GM12875 (cell line): ENCODE measurements around the gene ZNF525.
A peak's percentile ranks its signal among the peaks of the same experiment; 100 is the strongest.
"Not testable (repeated sequence)": the region's sequence is repeated elsewhere in the genome, so short reads cannot be mapped to it uniquely, and the experiment has no call there.

Experiments used
- H3K4me3 ChIP-seq: one replicate; pipeline ENCODE4 v1.5.1; 2011; ENCODE audit warnings: low read depth, low read length, control low read depth
- TF ChIP-seq, protein P1 (sequence below): IDR thresholded peaks from 2 replicates; pipeline ENCODE4 v1.5.1; 2011; ENCODE audit warnings: low read depth, mild to moderate bottlenecking, control low read depth, inconsistent platforms, low read length, moderate library complexity, borderline replicate concordance; ENCODE audit not compliant: insufficient read depth

The ZNF525 gene

DNA sequence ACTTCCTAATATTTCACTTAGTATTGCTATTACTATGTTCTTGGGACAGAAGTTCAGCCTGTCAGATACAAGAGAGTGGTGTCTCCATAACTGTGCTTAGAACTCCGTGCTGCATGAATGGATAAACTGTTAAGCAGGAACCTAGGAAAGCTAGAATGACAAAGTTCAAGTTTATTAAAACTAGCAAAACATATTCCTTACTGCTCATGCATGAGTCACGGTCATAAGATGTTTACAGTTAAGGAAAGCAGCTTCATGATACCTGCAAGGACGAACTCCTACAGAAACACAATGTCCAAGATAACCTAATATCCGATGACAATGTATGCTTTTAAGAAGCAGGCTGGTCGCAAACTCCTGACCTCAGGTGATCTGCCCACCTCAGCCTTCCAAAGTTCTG is 23.4 kb downstream of the ZNF525 start:
- no peak overlapping the region for H3K4me3 ChIP-seq
- TF ChIP-seq, protein P1, sequence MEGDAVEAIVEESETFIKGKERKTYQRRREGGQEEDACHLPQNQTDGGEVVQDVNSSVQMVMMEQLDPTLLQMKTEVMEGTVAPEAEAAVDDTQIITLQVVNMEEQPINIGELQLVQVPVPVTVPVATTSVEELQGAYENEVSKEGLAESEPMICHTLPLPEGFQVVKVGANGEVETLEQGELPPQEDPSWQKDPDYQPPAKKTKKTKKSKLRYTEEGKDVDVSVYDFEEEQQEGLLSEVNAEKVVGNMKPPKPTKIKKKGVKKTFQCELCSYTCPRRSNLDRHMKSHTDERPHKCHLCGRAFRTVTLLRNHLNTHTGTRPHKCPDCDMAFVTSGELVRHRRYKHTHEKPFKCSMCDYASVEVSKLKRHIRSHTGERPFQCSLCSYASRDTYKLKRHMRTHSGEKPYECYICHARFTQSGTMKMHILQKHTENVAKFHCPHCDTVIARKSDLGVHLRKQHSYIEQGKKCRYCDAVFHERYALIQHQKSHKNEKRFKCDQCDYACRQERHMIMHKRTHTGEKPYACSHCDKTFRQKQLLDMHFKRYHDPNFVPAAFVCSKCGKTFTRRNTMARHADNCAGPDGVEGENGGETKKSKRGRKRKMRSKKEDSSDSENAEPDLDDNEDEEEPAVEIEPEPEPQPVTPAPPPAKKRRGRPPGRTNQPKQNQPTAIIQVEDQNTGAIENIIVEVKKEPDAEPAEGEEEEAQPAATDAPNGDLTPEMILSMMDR = no peak

DNA sequence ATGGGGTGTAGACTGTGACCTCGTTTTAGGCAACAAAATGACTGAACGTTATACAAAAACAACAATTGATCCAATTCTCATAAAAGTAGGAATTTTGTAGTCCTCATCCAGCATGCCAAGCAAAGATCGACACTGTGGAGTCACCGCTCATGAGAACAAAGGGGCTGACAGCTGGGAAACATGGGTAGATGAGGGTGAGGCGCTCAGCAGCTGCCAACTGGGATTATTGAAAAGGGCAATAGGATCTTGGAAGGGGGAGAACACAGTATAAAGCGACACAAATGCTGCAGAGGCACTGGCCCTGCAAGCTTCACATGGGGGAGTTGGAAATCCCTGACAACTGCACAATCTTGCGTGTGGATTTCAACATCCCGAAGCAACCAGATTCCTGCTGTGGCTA is 24.1 kb downstream of the ZNF525 start:
- H3K4me3 ChIP-seq = no peak overlapping the region
- TF ChIP-seq, protein P1 = no peak

DNA sequence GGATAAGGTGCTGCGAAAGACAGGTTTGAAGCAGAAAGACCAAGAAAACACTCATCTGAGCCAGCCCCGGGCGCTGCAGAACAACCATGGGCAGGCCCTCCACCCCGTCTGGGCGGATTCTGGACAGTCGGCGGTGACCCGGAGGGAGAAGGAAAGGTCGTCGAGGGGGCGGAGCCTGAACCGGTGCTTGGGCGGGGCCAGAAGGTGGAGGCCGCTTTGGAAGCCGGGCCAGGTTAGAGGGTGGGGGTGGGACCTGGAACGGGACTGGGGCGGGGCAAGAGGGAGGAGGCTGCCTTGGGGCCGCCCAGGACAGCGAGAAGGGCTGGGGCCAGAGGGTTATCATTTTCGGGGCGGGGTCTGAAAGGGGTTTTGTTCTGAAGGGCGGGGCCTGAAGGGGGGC is 24.5 kb downstream of the ZNF525 start:
- no peak overlapping the region for H3K4me3 ChIP-seq

GRCh38 chr19:53394522-53394973 is 29.0 kb downstream of the ZNF525 start:
- TF ChIP-seq, protein P1 = no peak
- no peak overlapping the region for H3K4me3 ChIP-seq

More for the DNA sequence above, 24.5 kb downstream of the ZNF525 start:
- TF ChIP-seq, protein P1 = no peak

GRCh38 chr19:53394974-53395839 is 29.7 kb downstream of the ZNF525 start, which contains the start of gene ZNF765:
Gene ZNF765, plus strand, starts transcription at chr19:53395149. Its CDS starts 2,867 bp downstream, at chr19:53398016.
- TF ChIP-seq, protein P1 = peak; percentile 43; the same call in 1 of the 2 replicates
- H3K4me3 ChIP-seq = peak within 1 kb of the TSS; percentile 65

GRCh38 chr19:53395840-53396524 is 30.5 kb downstream of the ZNF525 start:
- H3K4me3 ChIP-seq = peak overlapping the region; percentile 65

- TF ChIP-seq, protein P1 = no peak
- H3K4me3 ChIP-seq = no peak overlapping the region
Observed at GRCh38 chr19:53396525-53396868, 31.0 kb downstream of the ZNF525 start.

- not testable (repeated sequence) for H3K4me3 ChIP-seq
Observed at GRCh38 chr19:53397918-53398317, 32.4 kb downstream of the ZNF525 start.
